Gastrocnemius medialis (tissue), 4 donors: ENCODE data around the gene SPATA13. TPM values are rescaled to one million over a fixed set of nuclear protein-coding genes. Genes with fewer than 3 reads are reported as not detected.

Experiments
- ATAC-seq, 2 donors: fragments of 150-250 bp; one replicate each; pipeline ENCODE4 v1.9.1; 2016
- DNase-seq, 2 donors: peaks; one replicate each; pipeline ENCODE4 v3.0.0-alpha.2; 2019
- H3K27ac ChIP-seq, 4 donors: fragments of 200-600 bp; sonication (generic); 1 replicate in 1 of 4; 2 replicates in 3 of 4; pipeline ENCODE4 v1.5.1; 2016 to 2018; ENCODE audit warnings: mild to moderate bottlenecking in 2 of 4, moderate library complexity in 1 of 4
- H3K27me3 ChIP-seq, 3 donors: fragments of 200-600 bp; sonication (generic) in 2 of 3; 1 replicate in 1 of 3; 2 replicates in 2 of 3; pipeline versions ENCODE4 v1.5.1 to v1.6.0; 2016 to 2019; ENCODE audit warnings: mild to moderate bottlenecking in 1 of 3, moderate library complexity in 1 of 3
- H3K36me3 ChIP-seq, 2 donors: fragments of 200-600 bp; sonication (generic) in 1 of 2; one replicate each; pipeline ENCODE4 v1.5.1; 2017 to 2018
- H3K4me1 ChIP-seq, 2 donors: fragments of 200-600 bp; sonication (generic) in 1 of 2; one replicate each; pipeline ENCODE4 v1.5.1; 2016 to 2017; ENCODE audit warnings: mild to moderate bottlenecking in 2 of 2
- H3K4me3 ChIP-seq, 4 donors: fragments of 200-600 bp; sonication (generic) in 3 of 4; 1 replicate in 1 of 4; 2 replicates in 3 of 4; pipeline ENCODE4 v1.5.1; 2016 to 2019; ENCODE audit warnings: mild to moderate bottlenecking in 2 of 4
- H3K9me3 ChIP-seq, 3 donors: fragments of 200-600 bp; sonication (generic) in 2 of 3; 1 replicate in 1 of 3; 2 replicates in 2 of 3; pipeline ENCODE4 v1.5.1; 2016 to 2019
- POLR2A ChIP-seq, 2 donors: fragments of 450-650 bp; IDR thresholded peaks; one replicate each; pipeline ENCODE4 v1.6.1; 2017; ENCODE audit warnings: antibody characterized with exemption in 2 of 2, mild to moderate bottlenecking in 2 of 2, moderate library complexity in 2 of 2
- in situ Hi-C, 4 donors: fragments of 200-750 bp; cut with MboI; loops; one replicate each; pipeline versions ENCODE4 v1.15.0 to v1.8.0; 2017; ENCODE audit warnings: low sequenced_read_pairs in 4 of 4
- intact Hi-C: fragments of 100-400 bp; cut with DNase I; formaldehyde crosslinking; loops from one replicate; pipeline ENCODE4 v1.15.1; 2023; ENCODE audit warnings: low total_unique reads
- total RNA-seq, 4 donors: library from RNA; depleted of rRNA; stranded (reverse); fragments of >200 nt; gene quantifications; one replicate each; pipeline versions ENCODE4 v1.1.0 to v1.2.3, GENCODE V29; 2016
- TF ChIP-seq, protein P1 (sequence below), 5 experiments: fragments of 450-650 bp in 3 of 5; fragments of 200-600 bp in 2 of 5; sonication (generic) in 2 of 5; IDR thresholded peaks in 4 of 5; conservative IDR thresholded peaks in 1 of 5; 1 replicate in 4 of 5; 2 replicates in 1 of 5; pipeline ENCODE4 v1.5.1; 2016 to 2019; ENCODE audit warnings: antibody characterized with exemption in 5 of 5, mild to moderate bottlenecking in 3 of 5, moderate library complexity in 3 of 5

Gene SPATA13
- total RNA-seq, 4 donors from 2014 or later, result 3.2 to 17.0 (median 5.8) TPM

DNA sequence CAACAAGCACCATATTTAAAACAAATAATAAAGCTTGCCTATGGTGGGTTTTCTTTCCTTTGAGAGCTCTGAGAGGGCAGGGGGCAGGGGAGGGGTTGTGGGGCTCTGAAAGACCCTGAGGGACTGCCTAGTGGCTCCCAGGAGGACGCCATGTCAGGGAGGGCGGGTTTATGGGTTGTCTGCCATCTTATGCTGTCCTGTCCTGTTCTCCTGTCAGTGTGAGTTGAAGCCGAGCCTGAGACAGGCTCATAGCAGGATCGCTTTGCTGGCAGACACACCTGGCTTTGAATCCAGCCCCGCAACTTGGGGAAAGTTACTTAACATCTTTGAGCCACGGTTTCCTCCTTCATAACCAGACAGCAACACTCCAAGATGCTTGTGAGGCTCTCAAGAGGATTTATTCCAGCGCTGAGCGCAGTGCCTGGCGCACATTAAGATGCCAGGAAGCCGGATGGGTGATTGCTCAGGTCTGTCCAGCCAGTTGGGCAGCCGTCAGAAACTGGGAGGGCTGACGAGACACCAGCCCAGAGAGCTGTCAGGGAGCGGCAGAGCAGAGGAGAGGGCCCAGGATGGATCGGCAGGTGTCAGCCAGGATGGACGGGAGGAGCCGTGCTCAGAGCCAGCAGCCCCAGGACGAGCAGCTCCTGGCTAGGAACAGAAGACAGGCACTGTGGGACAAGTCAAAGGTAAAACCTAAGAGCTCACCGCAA is 112.1 kb downstream of the SPATA13 start:
- Histone ChIP-seq H3K4me3 (peak overlapping the region; percentile 30 to 49 (median 40)), H3K27me3 (no peaks in the 10 kb centered on the region), H3K27ac (peak overlapping the region; percentile 49 to 78 (median 70)), H3K9me3 (no peaks in the 10 kb centered on the region), H3K36me3 (no peaks in the 10 kb centered on the region), H3K4me1 (peaks cover 5 to 23% of the 10 kb centered on the region in 2 donors)
- DNase-seq (peak in 1 of 2 donors; percentile 20), ATAC-seq (peak; percentile 28 to 32)
- intact Hi-C loops (no loop called here), in situ Hi-C loops (no loop called here)
- no peak for TF ChIP-seq POLR2A (IDR thresholded peaks at IDR 0.05)
- TF ChIP-seq, protein P1, sequence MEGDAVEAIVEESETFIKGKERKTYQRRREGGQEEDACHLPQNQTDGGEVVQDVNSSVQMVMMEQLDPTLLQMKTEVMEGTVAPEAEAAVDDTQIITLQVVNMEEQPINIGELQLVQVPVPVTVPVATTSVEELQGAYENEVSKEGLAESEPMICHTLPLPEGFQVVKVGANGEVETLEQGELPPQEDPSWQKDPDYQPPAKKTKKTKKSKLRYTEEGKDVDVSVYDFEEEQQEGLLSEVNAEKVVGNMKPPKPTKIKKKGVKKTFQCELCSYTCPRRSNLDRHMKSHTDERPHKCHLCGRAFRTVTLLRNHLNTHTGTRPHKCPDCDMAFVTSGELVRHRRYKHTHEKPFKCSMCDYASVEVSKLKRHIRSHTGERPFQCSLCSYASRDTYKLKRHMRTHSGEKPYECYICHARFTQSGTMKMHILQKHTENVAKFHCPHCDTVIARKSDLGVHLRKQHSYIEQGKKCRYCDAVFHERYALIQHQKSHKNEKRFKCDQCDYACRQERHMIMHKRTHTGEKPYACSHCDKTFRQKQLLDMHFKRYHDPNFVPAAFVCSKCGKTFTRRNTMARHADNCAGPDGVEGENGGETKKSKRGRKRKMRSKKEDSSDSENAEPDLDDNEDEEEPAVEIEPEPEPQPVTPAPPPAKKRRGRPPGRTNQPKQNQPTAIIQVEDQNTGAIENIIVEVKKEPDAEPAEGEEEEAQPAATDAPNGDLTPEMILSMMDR (IDR thresholded peaks at IDR 0.05 in 4 of 5, conservative IDR thresholded peaks at IDR 0.05 in 1 of 5), result no peak

DNA sequence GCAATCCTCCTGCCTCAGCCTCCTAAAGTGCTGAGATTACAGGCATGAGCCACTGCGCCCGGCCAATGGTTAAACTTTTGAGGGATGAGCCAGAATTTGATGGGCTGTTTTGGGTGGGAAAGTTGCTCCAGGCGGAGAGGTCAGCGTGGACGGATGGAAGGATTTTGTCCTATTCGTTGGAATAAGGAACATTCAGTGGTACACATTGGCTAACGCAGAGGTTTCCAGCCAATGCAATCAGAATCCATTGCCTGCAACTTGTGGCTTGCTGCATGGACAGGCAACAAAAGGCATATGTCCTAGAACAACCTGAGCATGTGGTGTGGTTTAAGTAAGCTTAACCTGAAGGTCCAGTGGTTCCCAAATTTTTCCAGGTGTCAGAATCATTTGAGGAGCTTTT is 113.4 kb downstream of the SPATA13 start:
- Histone ChIP-seq H3K4me3 (no peak overlapping the region), H3K27ac (peak overlapping the region in 1 of 4 donors; percentile 78), H3K27me3 (no peaks in the 10 kb centered on the region), H3K9me3 (no peaks in the 10 kb centered on the region), H3K36me3 (no peaks in the 10 kb centered on the region), H3K4me1 (peaks cover 5 to 20% of the 10 kb centered on the region in 2 donors)
- TF ChIP-seq POLR2A (IDR thresholded peaks at IDR 0.05), result no peak
- TF ChIP-seq, protein P1 (IDR thresholded peaks at IDR 0.05 in 4 of 5, conservative IDR thresholded peaks at IDR 0.05 in 1 of 5), result no peak
- no peak for DNase-seq
- intact Hi-C loops, result no loop called here
- in situ Hi-C loops, result no loop called here
- no peak for ATAC-seq

DNA sequence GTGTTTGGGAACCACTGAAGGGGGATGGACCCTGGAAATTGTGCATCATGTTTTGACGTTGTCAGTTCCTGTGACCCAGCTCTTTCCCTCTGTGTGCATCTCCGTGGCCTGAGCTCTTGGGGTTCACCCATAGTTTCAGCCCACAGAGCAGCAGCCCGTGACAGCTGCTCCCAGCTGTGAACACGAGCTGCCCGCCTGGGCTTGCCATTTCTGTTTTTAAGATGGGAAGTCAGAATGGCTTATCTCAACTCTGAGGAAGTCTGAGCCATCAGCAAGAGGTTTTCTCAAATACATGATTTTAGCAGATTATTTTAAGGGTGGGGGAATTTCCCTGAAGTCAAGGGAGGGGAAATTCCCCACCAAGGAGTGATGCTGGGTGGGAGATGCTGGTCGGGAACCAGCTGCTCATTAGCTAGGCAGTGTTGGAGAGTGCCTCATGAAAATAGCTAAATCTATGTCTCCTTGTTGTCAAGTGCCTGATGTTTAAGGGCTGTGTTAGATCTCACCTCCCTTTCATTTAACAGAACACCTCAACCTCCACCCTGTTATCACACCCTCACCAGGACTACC is 114.0 kb downstream of the SPATA13 start:
- in situ Hi-C loops, result no loop called here
- no peaks in the 10 kb centered on the region for H3K9me3 ChIP-seq
- TF ChIP-seq, protein P1 (IDR thresholded peaks at IDR 0.05 in 4 of 5, conservative IDR thresholded peaks at IDR 0.05 in 1 of 5), result no peak
- TF ChIP-seq POLR2A (IDR thresholded peaks at IDR 0.05), result no peak
- no peak overlapping the region for H3K4me3 ChIP-seq
- peaks cover 5 to 20% of the 10 kb centered on the region in 2 donors for H3K4me1 ChIP-seq
- DNase-seq (no peak), ATAC-seq (no peak)
- H3K36me3 ChIP-seq, result no peaks in the 10 kb centered on the region
- H3K27me3 ChIP-seq, result no peaks in the 10 kb centered on the region
- intact Hi-C loops, result no loop called here
- H3K27ac ChIP-seq, result peak overlapping the region in 2 of 4 donors; percentile 8 to 25

DNA sequence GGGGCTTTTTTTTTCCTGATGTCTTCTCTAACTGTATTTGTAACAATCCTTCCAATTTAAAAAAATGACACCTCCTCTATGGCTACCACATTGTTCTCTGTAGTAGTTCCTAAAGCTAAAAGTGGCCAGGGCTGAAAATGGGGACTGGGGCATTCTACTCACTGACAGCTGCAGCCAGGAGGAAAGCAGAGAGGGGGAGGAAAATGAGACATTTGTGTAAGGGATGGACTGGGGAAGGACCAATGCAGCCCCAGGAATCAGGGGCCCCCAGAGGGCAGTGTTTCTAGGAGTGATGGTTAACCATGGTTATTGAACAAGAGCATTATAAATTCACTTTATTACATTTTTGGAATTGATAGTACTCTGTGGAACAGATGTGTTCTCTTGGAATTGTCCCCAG is 114.5 kb downstream of the SPATA13 start:
- H3K4me1 ChIP-seq, result peaks cover 5 to 18% of the 10 kb centered on the region in 2 donors
- intact Hi-C loops, result no loop called here

More for the DNA sequence above, 114.5 kb downstream of the SPATA13 start:
- ATAC-seq (no peak), DNase-seq (no peak)
- H3K27ac ChIP-seq, result no peak overlapping the region
- in situ Hi-C loops, result no loop called here
- H3K36me3 ChIP-seq, result no peaks in the 10 kb centered on the region
- no peak overlapping the region for H3K4me3 ChIP-seq
- H3K9me3 ChIP-seq, result no peaks in the 10 kb centered on the region
- H3K27me3 ChIP-seq, result no peaks in the 10 kb centered on the region
- TF ChIP-seq, protein P1 (IDR thresholded peaks at IDR 0.05 in 4 of 5, conservative IDR thresholded peaks at IDR 0.05 in 1 of 5), result no peak
- TF ChIP-seq POLR2A (IDR thresholded peaks at IDR 0.05), result no peak
